Measurements from ENCODE around the gene C1RL.
A peak's percentile ranks its signal among the peaks of the same experiment; 100 is the strongest.

Gene C1RL

DNA sequence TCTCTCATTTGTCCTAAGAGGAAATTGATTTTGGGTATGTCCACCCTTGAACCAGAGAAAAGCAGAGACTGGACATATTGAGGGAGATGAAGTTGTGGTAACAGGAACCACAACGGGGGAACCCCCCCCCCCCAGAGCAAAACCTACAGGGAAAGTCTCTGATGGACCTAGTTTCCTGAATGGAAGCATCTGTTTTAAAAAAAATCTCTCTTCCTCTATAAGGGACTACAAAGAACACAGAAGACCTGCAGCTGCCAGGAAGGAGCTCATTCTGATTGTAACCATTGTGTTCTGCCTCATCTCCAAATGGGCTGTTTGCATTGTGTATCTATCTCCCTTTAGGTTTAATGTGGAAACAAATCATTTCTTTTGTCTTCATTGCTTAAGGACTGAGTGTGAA is 35.1 kb downstream of the C1RL start:
- DNase-seq (ENCODE audit: low read depth) = no peak
- TF ChIP-seq, protein P1, sequence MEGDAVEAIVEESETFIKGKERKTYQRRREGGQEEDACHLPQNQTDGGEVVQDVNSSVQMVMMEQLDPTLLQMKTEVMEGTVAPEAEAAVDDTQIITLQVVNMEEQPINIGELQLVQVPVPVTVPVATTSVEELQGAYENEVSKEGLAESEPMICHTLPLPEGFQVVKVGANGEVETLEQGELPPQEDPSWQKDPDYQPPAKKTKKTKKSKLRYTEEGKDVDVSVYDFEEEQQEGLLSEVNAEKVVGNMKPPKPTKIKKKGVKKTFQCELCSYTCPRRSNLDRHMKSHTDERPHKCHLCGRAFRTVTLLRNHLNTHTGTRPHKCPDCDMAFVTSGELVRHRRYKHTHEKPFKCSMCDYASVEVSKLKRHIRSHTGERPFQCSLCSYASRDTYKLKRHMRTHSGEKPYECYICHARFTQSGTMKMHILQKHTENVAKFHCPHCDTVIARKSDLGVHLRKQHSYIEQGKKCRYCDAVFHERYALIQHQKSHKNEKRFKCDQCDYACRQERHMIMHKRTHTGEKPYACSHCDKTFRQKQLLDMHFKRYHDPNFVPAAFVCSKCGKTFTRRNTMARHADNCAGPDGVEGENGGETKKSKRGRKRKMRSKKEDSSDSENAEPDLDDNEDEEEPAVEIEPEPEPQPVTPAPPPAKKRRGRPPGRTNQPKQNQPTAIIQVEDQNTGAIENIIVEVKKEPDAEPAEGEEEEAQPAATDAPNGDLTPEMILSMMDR (conservative IDR thresholded peaks at IDR 0.05; ENCODE audit: low read depth, low read length) = no peak
- H3K4me3 ChIP-seq (ENCODE audit: low read length) = no peak overlapping the region

DNA sequence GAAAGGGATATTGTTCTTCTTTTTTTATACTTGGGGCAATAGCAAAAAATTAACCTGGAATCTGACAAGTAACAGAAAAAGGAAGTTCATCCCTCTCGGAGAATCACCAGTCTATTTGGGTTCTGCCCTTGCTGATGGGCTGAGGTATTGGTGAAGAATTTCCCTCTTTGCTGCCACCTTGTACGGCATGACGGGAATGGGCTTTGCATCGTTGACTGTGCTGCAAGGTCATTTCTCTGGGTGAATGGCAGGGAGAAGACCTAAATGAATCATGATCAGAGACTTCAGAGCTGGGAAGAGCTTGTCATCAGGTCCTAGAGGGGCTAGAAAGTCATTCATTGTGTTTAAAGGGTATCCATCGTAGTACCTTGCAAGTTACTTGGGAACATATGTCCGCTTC is 36.5 kb downstream of the C1RL start:
- TF ChIP-seq, protein P1 (conservative IDR thresholded peaks at IDR 0.05; ENCODE audit: low read depth, low read length) = no peak
- DNase-seq (ENCODE audit: low read depth) = no peak
- H3K4me3 ChIP-seq (ENCODE audit: low read length) = no peak overlapping the region

DNA sequence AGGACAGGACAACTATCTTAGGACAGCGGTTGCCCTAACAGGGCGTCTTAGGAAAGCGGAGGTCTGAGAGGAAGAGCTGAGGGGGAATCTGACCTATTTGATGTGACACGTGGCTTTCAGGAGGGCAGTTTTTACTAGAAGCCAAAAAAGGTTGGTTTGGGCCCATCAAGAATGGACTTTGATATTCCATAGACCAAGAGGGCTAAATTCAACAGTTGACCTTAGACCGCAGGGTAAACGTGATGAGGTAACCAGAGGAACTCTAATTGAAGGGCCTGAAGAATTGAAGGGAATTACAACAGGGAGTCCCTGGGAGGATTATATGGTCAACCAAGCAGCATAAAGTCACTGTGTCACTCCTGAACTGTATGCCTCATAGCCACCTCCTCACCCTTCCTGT is 37.0 kb downstream of the C1RL start:
- no peak overlapping the region for H3K4me3 ChIP-seq (ENCODE audit: low read length)
- TF ChIP-seq, protein P1 (conservative IDR thresholded peaks at IDR 0.05; ENCODE audit: low read depth, low read length) = no peak
- DNase-seq (ENCODE audit: low read depth) = no peak

DNA sequence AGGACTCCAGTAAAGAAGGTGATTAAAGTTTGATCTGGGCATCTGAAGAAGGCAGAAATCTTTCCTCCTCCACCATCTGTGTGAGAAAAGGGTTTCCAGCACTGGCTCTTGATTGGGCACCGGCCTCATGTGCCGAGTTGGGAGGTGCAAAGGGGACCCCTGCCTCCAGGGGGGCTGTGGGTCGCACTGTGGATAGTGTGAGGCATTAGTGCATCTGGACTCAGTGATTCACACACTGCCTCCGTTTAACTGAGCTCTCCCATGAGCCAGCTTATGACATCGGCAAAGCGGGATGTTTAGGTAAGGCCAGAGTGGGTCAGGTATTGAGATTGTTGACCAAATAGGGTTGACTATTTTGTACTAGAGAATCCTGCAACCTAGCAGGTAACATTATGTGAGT is 39.6 kb downstream of the C1RL start:
- no peak overlapping the region for H3K4me3 ChIP-seq (ENCODE audit: low read length)
- no peak for DNase-seq (ENCODE audit: low read depth)
- TF ChIP-seq, protein P1 (conservative IDR thresholded peaks at IDR 0.05; ENCODE audit: low read depth, low read length) = no peak

DNA sequence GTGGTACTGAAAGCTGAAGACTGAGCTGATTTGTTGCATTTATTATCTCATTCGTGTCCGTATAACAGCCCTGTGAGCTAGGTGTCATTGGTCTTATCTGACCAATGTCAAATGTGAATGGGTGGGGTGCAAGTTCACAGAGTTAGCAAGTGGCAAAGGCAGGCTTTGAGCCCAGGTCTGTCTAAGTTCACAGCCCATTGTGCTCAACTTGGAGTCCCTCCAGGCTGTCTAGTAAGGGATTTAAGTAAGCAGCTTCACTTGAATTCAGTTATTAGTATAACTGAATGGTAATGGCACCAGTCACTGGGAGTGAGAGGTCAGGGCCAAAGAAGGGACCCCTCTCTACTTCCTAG is 40.0 kb downstream of the C1RL start:
- TF ChIP-seq, protein P1 (conservative IDR thresholded peaks at IDR 0.05; ENCODE audit: low read depth, low read length) = no peak
- peak; percentile 53 for DNase-seq (ENCODE audit: low read depth)
- no peak overlapping the region for H3K4me3 ChIP-seq (ENCODE audit: low read length)

DNA sequence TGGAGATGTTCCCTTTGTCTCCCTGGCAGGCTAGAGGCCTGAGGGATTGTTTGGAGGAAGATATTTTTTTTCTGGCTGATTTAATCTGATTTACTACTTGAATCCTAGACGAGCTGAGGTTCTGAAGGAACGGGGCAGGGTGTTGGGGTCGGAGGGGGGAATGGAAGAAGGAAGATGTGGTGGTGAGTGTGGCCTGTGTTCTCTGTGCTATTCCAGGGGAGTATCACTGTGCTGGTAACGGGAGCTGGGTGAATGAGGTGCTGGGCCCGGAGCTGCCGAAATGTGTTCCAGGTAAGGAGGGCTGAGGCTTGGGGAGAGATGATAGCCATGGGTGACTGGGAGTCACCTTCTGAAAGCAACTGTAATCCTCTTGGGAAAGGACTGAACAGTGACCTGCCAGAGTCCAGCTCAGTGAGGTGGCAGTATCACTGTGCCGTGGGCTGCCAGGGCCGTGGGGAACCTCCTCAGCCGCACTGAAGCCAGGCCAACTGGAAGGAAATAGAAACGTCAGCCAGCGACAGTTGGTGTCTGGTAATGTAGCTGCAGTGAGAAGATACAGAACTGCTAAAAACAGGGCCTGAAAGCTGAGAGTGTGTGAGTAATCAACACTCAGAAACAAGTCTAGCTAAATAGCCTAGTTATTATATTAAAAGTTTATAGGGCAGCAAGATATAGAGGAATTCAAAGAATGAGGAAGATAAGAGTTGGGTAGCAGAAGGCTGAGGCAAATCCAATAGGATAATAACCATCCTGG is 40.6 kb downstream of the C1RL start:
- DNase-seq (ENCODE audit: low read depth) = peak; percentile 58
- TF ChIP-seq, protein P1 (conservative IDR thresholded peaks at IDR 0.05; ENCODE audit: low read depth, low read length) = no peak
- H3K4me3 ChIP-seq (ENCODE audit: low read length) = no peak overlapping the region

DNA sequence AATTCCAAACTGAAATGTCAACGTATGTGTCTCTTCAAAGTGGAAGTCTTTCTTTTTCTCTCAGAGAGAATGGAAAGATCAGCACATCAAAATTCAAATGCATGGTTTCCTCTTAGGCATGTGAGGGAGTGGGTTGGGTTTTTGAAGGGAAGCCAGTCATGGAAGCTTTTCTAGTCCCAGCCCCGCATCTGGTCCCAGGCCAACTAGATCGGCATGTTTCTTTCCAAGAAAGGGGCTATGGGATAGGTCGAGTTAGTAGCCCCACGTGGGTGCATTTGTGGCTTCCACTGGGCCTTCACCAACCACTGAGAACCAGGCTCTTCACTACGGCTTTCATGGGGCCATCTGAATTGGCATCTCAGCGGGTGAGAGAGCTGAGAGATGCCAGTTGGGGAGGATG is 41.9 kb downstream of the C1RL start:
- no peak overlapping the region for H3K4me3 ChIP-seq (ENCODE audit: low read length)
- no peak for DNase-seq (ENCODE audit: low read depth)
- TF ChIP-seq, protein P1 (conservative IDR thresholded peaks at IDR 0.05; ENCODE audit: low read depth, low read length) = no peak

Data from retinal pigment epithelial cell (primary cell).